ENCODE measurements around the gene DTD1. TPM values are rescaled to one million over a fixed set of nuclear protein-coding genes. Genes with fewer than 3 reads are reported as not detected.

Gene DTD1
- total RNA-seq, 1 donor from 2014 or later, result 68.2 TPM

DNA sequence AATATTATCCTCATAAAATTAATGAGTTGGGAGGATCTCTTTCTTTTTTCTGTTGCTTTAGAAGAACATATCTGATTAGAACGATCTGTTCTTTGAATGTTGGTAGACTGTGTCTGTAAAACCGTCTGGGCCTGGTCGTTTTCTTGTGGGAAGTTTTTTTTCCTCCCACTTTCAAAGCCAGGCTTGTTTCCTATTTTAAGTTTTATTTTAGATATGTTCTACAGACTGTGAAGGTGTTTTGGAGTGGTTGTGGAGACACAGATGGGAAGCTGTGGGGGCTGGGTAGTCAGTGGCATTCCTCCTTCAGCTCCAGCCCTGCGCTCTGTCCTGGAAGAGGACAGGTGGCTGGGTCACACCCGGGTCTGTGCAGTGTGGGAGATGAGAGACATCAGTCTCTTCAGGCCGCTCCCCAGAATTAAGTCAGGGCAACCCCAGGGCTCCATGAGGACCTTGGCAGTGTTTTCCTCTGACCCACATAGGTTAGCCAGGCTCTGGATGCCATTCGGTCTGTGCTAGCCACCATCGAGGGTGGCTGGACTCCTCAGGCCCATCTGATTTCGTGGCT lies 133.8 kb downstream of the DTD1 start:
- Mint-ChIP-seq H3K27ac (ENCODE audit: unreplicated experiment) (no peak overlapping the region), H3K9me3 (peaks cover 8% of the 10 kb centered on the region), H3K36me3 (ENCODE audit: low read depth) (peaks cover 10% of the 10 kb centered on the region), H3K27me3 (ENCODE audit: low read depth) (no peaks in the 10 kb centered on the region), H3K4me1 (peaks cover 5% of the 10 kb centered on the region), H3K4me3 (no peak overlapping the region)
- no peak for DNase-seq (ENCODE audit: low read depth, low spot score)
- TF ChIP-seq, protein P1, sequence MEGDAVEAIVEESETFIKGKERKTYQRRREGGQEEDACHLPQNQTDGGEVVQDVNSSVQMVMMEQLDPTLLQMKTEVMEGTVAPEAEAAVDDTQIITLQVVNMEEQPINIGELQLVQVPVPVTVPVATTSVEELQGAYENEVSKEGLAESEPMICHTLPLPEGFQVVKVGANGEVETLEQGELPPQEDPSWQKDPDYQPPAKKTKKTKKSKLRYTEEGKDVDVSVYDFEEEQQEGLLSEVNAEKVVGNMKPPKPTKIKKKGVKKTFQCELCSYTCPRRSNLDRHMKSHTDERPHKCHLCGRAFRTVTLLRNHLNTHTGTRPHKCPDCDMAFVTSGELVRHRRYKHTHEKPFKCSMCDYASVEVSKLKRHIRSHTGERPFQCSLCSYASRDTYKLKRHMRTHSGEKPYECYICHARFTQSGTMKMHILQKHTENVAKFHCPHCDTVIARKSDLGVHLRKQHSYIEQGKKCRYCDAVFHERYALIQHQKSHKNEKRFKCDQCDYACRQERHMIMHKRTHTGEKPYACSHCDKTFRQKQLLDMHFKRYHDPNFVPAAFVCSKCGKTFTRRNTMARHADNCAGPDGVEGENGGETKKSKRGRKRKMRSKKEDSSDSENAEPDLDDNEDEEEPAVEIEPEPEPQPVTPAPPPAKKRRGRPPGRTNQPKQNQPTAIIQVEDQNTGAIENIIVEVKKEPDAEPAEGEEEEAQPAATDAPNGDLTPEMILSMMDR (conservative IDR thresholded peaks at IDR 0.05), result no peak

DNA sequence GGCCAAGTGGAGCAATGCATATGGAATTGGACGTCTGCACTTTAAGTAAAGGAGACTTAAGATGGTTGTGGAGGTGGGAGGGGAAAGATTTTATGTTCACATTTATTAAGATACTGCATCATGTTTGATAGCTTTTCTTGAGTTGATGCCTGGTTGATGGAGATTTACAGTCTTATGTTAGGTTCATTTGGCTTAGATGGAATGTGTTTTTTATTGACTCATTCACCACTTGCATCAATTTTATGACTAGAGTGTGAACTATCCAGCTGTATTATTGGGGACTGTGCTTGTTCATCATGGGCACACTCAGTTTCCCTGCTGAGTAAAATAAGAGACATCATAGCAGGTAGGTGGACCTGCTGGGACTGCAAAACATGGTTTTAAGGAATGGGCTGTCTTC lies 134.5 kb downstream of the DTD1 start:
- TF ChIP-seq, protein P1 (conservative IDR thresholded peaks at IDR 0.05), result no peak
- H3K4me1 Mint-ChIP-seq, result peaks cover 5% of the 10 kb centered on the region
- no peaks in the 10 kb centered on the region for H3K27me3 Mint-ChIP-seq (ENCODE audit: low read depth)
- no peak overlapping the region for H3K27ac Mint-ChIP-seq (ENCODE audit: unreplicated experiment)
- H3K36me3 Mint-ChIP-seq (ENCODE audit: low read depth), result peaks cover 10% of the 10 kb centered on the region
- DNase-seq (ENCODE audit: low read depth, low spot score), result no peak
- H3K4me3 Mint-ChIP-seq, result no peak overlapping the region
- peaks cover 8% of the 10 kb centered on the region for H3K9me3 Mint-ChIP-seq

DNA sequence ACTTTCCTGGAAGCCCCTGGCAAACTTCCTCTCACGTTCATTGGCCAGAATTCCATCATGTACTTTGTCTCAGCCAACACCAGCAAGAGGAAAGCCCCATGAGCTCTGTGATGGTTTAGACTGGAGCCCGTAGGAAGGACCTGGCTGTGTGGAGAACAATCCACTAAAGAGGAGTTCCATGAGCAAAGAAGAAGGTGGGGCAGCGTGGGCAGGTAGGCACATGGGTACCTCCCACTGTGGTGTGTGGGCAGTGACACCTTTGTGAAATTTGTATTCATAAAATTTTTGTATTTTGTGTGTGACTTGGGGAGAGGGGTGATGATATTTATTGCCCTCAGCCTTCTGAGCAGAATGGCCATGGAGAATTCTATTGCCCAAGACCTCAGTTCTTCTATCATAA lies 136.2 kb downstream of the DTD1 start:
- no peak overlapping the region for H3K4me3 Mint-ChIP-seq

DNA sequence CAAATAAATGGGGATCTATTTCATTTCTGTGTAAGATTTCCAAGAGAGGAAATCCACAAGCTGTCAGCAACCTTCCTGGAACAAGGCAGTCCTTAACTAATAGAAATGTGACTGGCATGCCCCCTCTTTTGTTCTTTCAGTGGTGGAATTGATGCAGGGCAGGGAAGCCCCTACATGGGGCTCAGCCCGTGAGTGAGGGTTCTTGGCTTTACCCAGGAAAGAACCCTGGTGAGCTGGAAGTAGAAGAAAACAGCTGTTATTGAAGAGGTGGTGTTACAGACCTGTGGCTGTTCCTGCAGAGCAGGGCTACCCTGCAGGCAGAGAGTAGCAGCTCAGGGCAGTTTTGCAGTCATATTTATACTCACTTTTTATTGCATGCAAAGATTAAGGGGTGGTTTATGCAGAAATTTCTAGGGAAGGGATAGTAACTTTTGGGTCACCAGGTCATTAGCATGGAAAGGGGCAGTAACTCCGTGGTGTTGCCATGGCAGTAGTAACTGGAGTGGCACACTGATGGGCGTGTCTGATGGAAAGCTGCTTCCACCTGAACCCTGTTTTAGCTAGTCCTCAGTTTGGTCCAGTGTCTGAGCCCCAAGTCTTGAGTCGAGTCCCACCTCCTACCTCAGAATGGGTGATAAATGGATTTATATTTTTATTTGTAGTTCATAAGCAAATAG lies 137.1 kb downstream of the DTD1 start:
- peaks cover 7% of the 10 kb centered on the region for H3K36me3 Mint-ChIP-seq (ENCODE audit: low read depth)
- H3K27ac Mint-ChIP-seq (ENCODE audit: unreplicated experiment), result no peak overlapping the region
- H3K9me3 Mint-ChIP-seq, result peaks cover 7% of the 10 kb centered on the region
- H3K4me1 Mint-ChIP-seq, result peaks cover 7% of the 10 kb centered on the region
- DNase-seq (ENCODE audit: low read depth, low spot score), result no peak
- H3K4me3 Mint-ChIP-seq, result no peak overlapping the region
- H3K27me3 Mint-ChIP-seq (ENCODE audit: low read depth), result no peaks in the 10 kb centered on the region
- TF ChIP-seq, protein P1 (conservative IDR thresholded peaks at IDR 0.05), result no peak

More for the DNA sequence above, 136.2 kb downstream of the DTD1 start:
- no peak for DNase-seq (ENCODE audit: low read depth, low spot score)
- H3K27ac Mint-ChIP-seq (ENCODE audit: unreplicated experiment), result no peak overlapping the region
- H3K9me3 Mint-ChIP-seq, result peaks cover 8% of the 10 kb centered on the region
- TF ChIP-seq, protein P1 (conservative IDR thresholded peaks at IDR 0.05), result no peak
- H3K36me3 Mint-ChIP-seq (ENCODE audit: low read depth), result peaks cover 10% of the 10 kb centered on the region
- peaks cover 5% of the 10 kb centered on the region for H3K4me1 Mint-ChIP-seq
- H3K27me3 Mint-ChIP-seq (ENCODE audit: low read depth), result no peaks in the 10 kb centered on the region

DNA sequence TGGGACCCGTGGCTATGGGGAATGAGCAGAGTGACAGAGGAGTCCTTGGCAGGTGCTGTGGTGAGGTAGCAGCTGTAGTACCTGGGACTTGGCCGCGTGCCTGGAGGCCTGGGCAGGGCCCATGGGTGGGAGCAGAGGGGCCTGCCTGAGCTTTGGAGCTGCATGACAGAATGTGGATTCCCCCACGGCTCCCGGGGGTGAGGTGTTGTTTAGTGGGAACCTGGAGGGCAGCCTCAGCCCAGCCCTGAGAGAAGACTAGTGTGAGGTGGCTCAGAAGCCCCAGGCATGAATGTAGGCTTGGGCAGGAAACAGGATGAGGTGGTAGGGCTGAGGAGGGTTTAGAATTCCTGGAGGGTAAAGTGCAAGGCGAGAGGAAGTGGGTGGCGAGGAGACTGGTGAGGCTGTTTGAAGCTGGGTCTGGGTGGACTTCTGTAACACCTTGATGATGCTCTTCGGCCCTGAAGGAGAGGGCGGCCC lies 139.2 kb downstream of the DTD1 start:
- no peaks in the 10 kb centered on the region for H3K36me3 Mint-ChIP-seq (ENCODE audit: low read depth)
- H3K4me3 Mint-ChIP-seq, result no peak overlapping the region
- no peaks in the 10 kb centered on the region for H3K9me3 Mint-ChIP-seq
- H3K27ac Mint-ChIP-seq (ENCODE audit: unreplicated experiment), result peak overlapping the region; percentile 58
- TF ChIP-seq, protein P1 (conservative IDR thresholded peaks at IDR 0.05), result no peak
- peaks cover 7% of the 10 kb centered on the region for H3K4me1 Mint-ChIP-seq
- no peaks in the 10 kb centered on the region for H3K27me3 Mint-ChIP-seq (ENCODE audit: low read depth)
- no peak for DNase-seq (ENCODE audit: low read depth, low spot score)

All from neural crest cell (in vitro differentiated cells).